Hepatocyte (in vitro differentiated cells): ENCODE results near the gene MTARC1. TPM values are rescaled to one million over a fixed set of nuclear protein-coding genes. Genes with fewer than 3 reads are reported as not detected.

Source experiments
- DNase-seq: peaks from one replicate; pipeline ENCODE4 v3.0.0-alpha.2; 2016; ENCODE audit warnings: low spot score
- H2AFZ ChIP-seq: fragments of 200-600 bp; sonication (generic); 2 replicates; pipeline ENCODE4 v1.6.0; 2016; ENCODE audit warnings: antibody characterized with exemption, mild to moderate bottlenecking
- H3K27ac ChIP-seq: fragments of 200-600 bp; sonication (generic); 2 replicates; pipeline ENCODE4 v1.5.1; 2016; ENCODE audit warnings: mild to moderate bottlenecking
- H3K27me3 ChIP-seq: fragments of 200-600 bp; sonication (generic); 2 replicates; pipeline ENCODE4 v1.6.1; 2016
- H3K36me3 ChIP-seq: fragments of 200-600 bp; sonication (generic); replicated peaks from 2 replicates; pipeline ENCODE4 v1.5.1; 2016; ENCODE audit warnings: low read depth; ENCODE audit not compliant: insufficient read depth
- H3K4me1 ChIP-seq: fragments of 200-600 bp; sonication (generic); 2 replicates; pipeline ENCODE4 v1.5.1; 2016; ENCODE audit warnings: mild to moderate bottlenecking, moderate library complexity; ENCODE audit not compliant: insufficient read depth
- H3K4me2 ChIP-seq: fragments of 200-600 bp; sonication (generic); 2 replicates; pipeline ENCODE4 v1.6.0; 2016
- H3K4me3 ChIP-seq: fragments of 200-600 bp; sonication (generic); 2 replicates; pipeline ENCODE4 v1.5.1; 2016; ENCODE audit warnings: mild to moderate bottlenecking
- H3K79me2 ChIP-seq: fragments of 200-600 bp; sonication (generic); 2 replicates; pipeline ENCODE4 v1.6.0; 2017; ENCODE audit warnings: mild to moderate bottlenecking
- H3K9me2 ChIP-seq: fragments of 200-600 bp; sonication (generic); replicated peaks from 2 replicates; pipeline ENCODE4 v1.6.0; 2017; ENCODE audit warnings: mild to moderate bottlenecking; ENCODE audit not compliant: insufficient read depth
- H3K9me3 ChIP-seq: fragments of 200-600 bp; sonication (generic); 2 replicates; pipeline ENCODE4 v1.5.1; 2016; ENCODE audit warnings: low read depth, mild to moderate bottlenecking
- H4K20me1 ChIP-seq: fragments of 200-600 bp; sonication (generic); 2 replicates; pipeline ENCODE4 v1.6.0; 2016; ENCODE audit warnings: mild to moderate bottlenecking; ENCODE audit not compliant: insufficient read depth, poor library complexity, severe bottlenecking
- CTCF ChIP-seq: fragments of 200-600 bp; sonication (generic); IDR thresholded peaks from 2 replicates; pipeline ENCODE4 v1.5.1; 2016; ENCODE audit warnings: antibody characterized with exemption, mild to moderate bottlenecking; ENCODE audit not compliant: poor library complexity
- EZH2 ChIP-seq: fragments of 200-600 bp; sonication (generic); IDR thresholded peaks from 2 replicates; pipeline ENCODE4 v1.6.1; 2016; ENCODE audit warnings: antibody characterized with exemption, mild to moderate bottlenecking, borderline replicate concordance
- EZH2phosphoT487 ChIP-seq: fragments of 200-600 bp; sonication (generic); IDR thresholded peaks from one replicate; pipeline ENCODE4 v1.6.1; 2018; ENCODE audit warnings: antibody characterized with exemption, mild to moderate bottlenecking, low read depth, moderate library complexity; ENCODE audit not compliant: unreplicated experiment, severe bottlenecking
- WGBS: methylation state at CpG from one replicate; pipeline ENCODE4 v1.1.6; 2016; ENCODE audit warnings: low lambda C conversion rate; ENCODE audit errors: missing lambda C conversion rate; 5-methylcytosine and 5-hydroxymethylcytosine counted together
- polyA plus RNA-seq: library from polyadenylated mRNA; unstranded; fragments of >200 nt; fragmentation: Nextera tagmentation; extraction: Ambion mirVana; gene quantifications from 2 replicates; pipeline ENCODE4 v1.2.1, GENCODE V29; 2016
- total RNA-seq: library from RNA; depleted of rRNA; stranded (reverse); fragments of >200 nt; gene quantifications from 2 replicates; pipeline ENCODE4 v1.2.3, GENCODE V29; 2014

The MTARC1 gene
- total and polyA plus RNA-seq, 2 experiments from 2014 or later, result 15.8 to 24.0 TPM

GRCh38 chr1:220769205-220769604 is 17.5 kb upstream of the MTARC1 start:
- Histone ChIP-seq H3K79me2 (no peaks in the 10 kb centered on the region), H3K4me2 (no peak overlapping the region), H3K27me3 (no peaks in the 10 kb centered on the region), H2AFZ (no peak overlapping the region), H4K20me1 (no peaks in the 10 kb centered on the region), H3K9me3 (no peaks in the 10 kb centered on the region), H3K4me1 (peaks cover 12% of the 10 kb centered on the region), H3K9me2 (no peaks in the 10 kb centered on the region), H3K4me3 (no peak overlapping the region), H3K36me3 (no peaks in the 10 kb centered on the region), H3K27ac (no peak overlapping the region)
- 96% methylated on average over 13 of the region's 13 CpGs for WGBS
- no peak for TF ChIP-seq CTCF
- TF ChIP-seq EZH2, result no peak
- no peak for TF ChIP-seq EZH2phosphoT487
- DNase-seq, result no peak

- Histone ChIP-seq H3K36me3 (no peaks in the 10 kb centered on the region), H3K27ac (no peak overlapping the region), H3K79me2 (no peaks in the 10 kb centered on the region), H3K9me3 (no peaks in the 10 kb centered on the region), H4K20me1 (no peaks in the 10 kb centered on the region), H3K4me2 (no peak overlapping the region), H3K4me3 (no peak overlapping the region), H3K4me1 (peaks cover 12% of the 10 kb centered on the region), H2AFZ (no peak overlapping the region), H3K27me3 (no peaks in the 10 kb centered on the region), H3K9me2 (no peaks in the 10 kb centered on the region)
- 94% methylated on average over 15 of the region's 15 CpGs for WGBS
- no peak for DNase-seq
- TF ChIP-seq CTCF (no peak), EZH2 (no peak), EZH2phosphoT487 (no peak)
Measured at GRCh38 chr1:220770245-220770913, 16.3 kb upstream of the MTARC1 start.

GRCh38 chr1:220772846-220773245 is 13.9 kb upstream of the MTARC1 start:
- no peak for TF ChIP-seq CTCF
- no peak for TF ChIP-seq EZH2
- no peak for TF ChIP-seq EZH2phosphoT487
- 95% methylated on average over 4 of the region's 4 CpGs for WGBS
- no peaks in the 10 kb centered on the region for H3K36me3 ChIP-seq

More at GRCh38 chr1:220772846-220773245, 13.9 kb upstream of the MTARC1 start:
- Histone ChIP-seq H3K27ac (no peak overlapping the region), H3K9me3 (no peaks in the 10 kb centered on the region), H3K4me3 (no peak overlapping the region), H3K4me2 (no peak overlapping the region), H3K27me3 (no peaks in the 10 kb centered on the region), H2AFZ (no peak overlapping the region), H3K79me2 (no peaks in the 10 kb centered on the region), H3K9me2 (no peaks in the 10 kb centered on the region), H3K4me1 (peaks cover 12% of the 10 kb centered on the region), H4K20me1 (no peaks in the 10 kb centered on the region)
- no peak for DNase-seq
